HCT116 (cell line): ENCODE results near the gene FAM76B. TPM values are rescaled to one million over a fixed set of nuclear protein-coding genes. Genes with fewer than 3 reads are reported as not detected.

ENCODE experiments used
- ATAC-seq: fragments of 200-7000 bp; cut with Tn5 transposase; 2 replicates; pipeline ENCODE4 v1.9.1; 2020; ENCODE audit warnings: mild to moderate bottlenecking, moderate library complexity
- BruUV-seq: library from RNA; stranded (reverse); fragments of 400-500 nt; replicated peaks from 2 replicates; lab custom pipeline; 2021; lab: Mats Ljungman, UMichigan
- CTCF ChIA-PET: fragments of 300-600 bp; sonication (Branson Sonifier 250); formaldehyde crosslinking; loops from one replicate; lab custom pipeline; 2021; ENCODE audit warnings: antibody characterized with exemption; lab: Charles Lee
- POLR2A ChIA-PET: fragments of 300-600, 350-600 bp; sonication (Branson Sonifier 250); formaldehyde crosslinking; loops from one replicate; lab custom pipeline; 2021; ENCODE audit warnings: antibody characterized with exemption; lab: Charles Lee
- RAD21 ChIA-PET, 2 experiments: fragments of 300-600 bp; sonication (Branson Sonifier 250); formaldehyde crosslinking; loops; one replicate each; lab custom pipeline; 2023; ENCODE audit warnings: low total read pairs in 2 of 2; ENCODE audit not compliant: uncharacterized antibody in 2 of 2, unreplicated experiment in 2 of 2, low non-redundant PET in 1 of 2; lab: Charles Lee
- DNase-seq: peaks from one replicate; pipeline ENCODE4 v3.0.0-alpha.2; 2010; ENCODE audit warnings: low read depth, low spot score
- H2AFZ ChIP-seq: fragments of 200-600 bp; shearing (Covaris generic), sonication (generic); 2 replicates; pipeline ENCODE4 v1.6.1; 2017; ENCODE audit warnings: low read depth, mixed run types, mixed read lengths, antibody characterized with exemption, low read length; ENCODE audit not compliant: poor library complexity, severe bottlenecking
- H3K27ac ChIP-seq: 2 replicates; pipeline ENCODE4 v1.5.1; 2012; ENCODE audit warnings: low read depth, low read length
- H3K27me3 ChIP-seq: fragments of 200-600 bp; sonication (generic); 2 replicates; pipeline ENCODE4 v1.6.1; 2016; ENCODE audit warnings: mixed run types, low read length, mixed read lengths; ENCODE audit not compliant: insufficient read depth
- H3K36me3 ChIP-seq, 2 experiments: fragments of 200-500 bp in 1 of 2; fragments of 200-600 bp in 1 of 2; sonication (Bioruptor generic) in 1 of 2; sonication (generic) in 1 of 2; 2 replicates each; pipeline versions ENCODE4 v1.5.1 to v1.6.1; 2014 to 2016; ENCODE audit warnings: low read length in 2 of 2, inconsistent platforms in 1 of 2, mixed read lengths in 1 of 2, mixed run types in 1 of 2; ENCODE audit not compliant: insufficient read depth in 2 of 2, control insufficient read depth in 1 of 2
- H3K4me1 ChIP-seq, 2 experiments: fragments of 200-600 bp in 1 of 2; sonication (generic) in 1 of 2; 2 replicates each; pipeline versions ENCODE4 v1.5.1 to v1.6.1; 2012 to 2017; ENCODE audit warnings: low read length in 2 of 2, inconsistent platforms in 1 of 2, mild to moderate bottlenecking in 1 of 2, mixed read lengths in 1 of 2, mixed run types in 1 of 2, moderate library complexity in 1 of 2; ENCODE audit not compliant: insufficient read depth in 2 of 2, control insufficient read depth in 1 of 2
- H3K4me2 ChIP-seq: fragments of 200-600 bp; sonication (generic); 2 replicates; pipeline ENCODE4 v1.6.1; 2017; ENCODE audit warnings: mixed run types, low read length, mixed read lengths
- H3K4me3 ChIP-seq, 2 experiments: fragments of 200-600 bp in 1 of 2; sonication (generic) in 1 of 2; replicated peaks in 1 of 2; 2 replicates each; pipeline ENCODE4 v1.5.1; 2011 to 2016; ENCODE audit warnings: low read length in 2 of 2, control low read depth in 1 of 2, low read depth in 1 of 2, mild to moderate bottlenecking in 1 of 2, mixed read lengths in 1 of 2, mixed run types in 1 of 2
- H3K79me2 ChIP-seq: fragments of 200-600 bp; sonication (generic); 2 replicates; pipeline ENCODE4 v1.6.1; 2017; ENCODE audit warnings: mild to moderate bottlenecking, mixed run types, low read length, moderate library complexity, mixed read lengths; ENCODE audit not compliant: insufficient read depth
- H3K9ac ChIP-seq: fragments of 200-600 bp; sonication (generic); 2 replicates; pipeline ENCODE4 v1.6.1; 2016; ENCODE audit warnings: low read length, mixed read lengths
- H3K9me2 ChIP-seq: fragments of 200-600 bp; sonication (generic), shearing (Covaris generic); 2 replicates; pipeline ENCODE4 v1.6.1; 2017; ENCODE audit warnings: mixed run types, mild to moderate bottlenecking, moderate library complexity; ENCODE audit not compliant: insufficient read depth
- H3K9me3 ChIP-seq, 2 experiments: fragments of 200-500 bp in 1 of 2; fragments of 200-600 bp in 1 of 2; sonication (Bioruptor generic) in 1 of 2; sonication (generic) in 1 of 2; 2 replicates each; pipeline ENCODE4 v1.6.1; 2014 to 2017; ENCODE audit warnings: low read length in 2 of 2, mixed read lengths in 2 of 2, inconsistent platforms in 1 of 2, low read depth in 1 of 2, mild to moderate bottlenecking in 1 of 2, mixed run types in 1 of 2, moderate library complexity in 1 of 2; ENCODE audit not compliant: control insufficient read depth in 1 of 2, insufficient read depth in 1 of 2
- H4K20me1 ChIP-seq: fragments of 200-600 bp; sonication (generic), shearing (Covaris generic); 2 replicates; pipeline ENCODE4 v1.6.1; 2017; ENCODE audit warnings: mixed run types, mild to moderate bottlenecking, moderate library complexity; ENCODE audit not compliant: insufficient read depth
- CEBPB ChIP-seq: IDR thresholded peaks from 2 replicates; pipeline ENCODE4 v1.6.1; 2012; ENCODE audit warnings: low read depth
- EZH2phosphoT487 ChIP-seq: fragments of 200-600 bp; IDR thresholded peaks from 2 replicates; pipeline ENCODE4 v1.6.1; 2018; ENCODE audit warnings: antibody characterized with exemption, borderline replicate concordance
- JUND ChIP-seq: IDR thresholded peaks from 2 replicates; pipeline ENCODE4 v1.6.1; 2012
- POLR2A ChIP-seq: IDR thresholded peaks from 2 replicates; pipeline ENCODE4 v1.7.0; 2011; ENCODE audit warnings: borderline replicate concordance; ENCODE audit not compliant: insufficient read depth, insufficient read length; ENCODE audit errors: extremely low read depth
- POLR2AphosphoS5 ChIP-seq: IDR thresholded peaks from 2 replicates; pipeline ENCODE4 v1.6.1; 2011; ENCODE audit warnings: mild to moderate bottlenecking, low read depth, low read length, moderate library complexity
- RAD21 ChIP-seq: IDR thresholded peaks from 2 replicates; pipeline ENCODE4 v1.6.1; 2012; ENCODE audit warnings: low read depth, mild to moderate bottlenecking
- SIN3A ChIP-seq: IDR thresholded peaks from 2 replicates; pipeline ENCODE4 v1.6.1; 2012; ENCODE audit warnings: low read depth
- SP1 ChIP-seq: IDR thresholded peaks from 2 replicates; pipeline ENCODE4 v1.6.1; 2012; ENCODE audit warnings: low read depth
- SRF ChIP-seq: IDR thresholded peaks from 2 replicates; pipeline ENCODE4 v1.6.1; 2012; ENCODE audit warnings: low read depth
- YY1 ChIP-seq: IDR thresholded peaks from 2 replicates; pipeline ENCODE4 v1.6.1; 2011; ENCODE audit warnings: low read length, low read depth, moderate library complexity, mild to moderate bottlenecking; ENCODE audit not compliant: insufficient replicate concordance; ENCODE audit errors: extremely low read depth
- ZFX ChIP-seq: fragments of 450-650 bp; IDR thresholded peaks from 2 replicates; pipeline ENCODE4 v1.6.1; 2017
- ZNF274 ChIP-seq: fragments of 200-500 bp; sonication (Bioruptor generic); IDR thresholded peaks from 2 replicates; pipeline ENCODE4 v1.6.1; 2014; ENCODE audit warnings: mild to moderate bottlenecking, low read depth, low read length, inconsistent platforms
- intact Hi-C: fragments of 100-400 bp; cut with micrococcal nuclease; formaldehyde crosslinking; loops from 2 replicates; pipeline ENCODE4 v1.10.0; 2022
- total RNA-seq: library from RNA; stranded (reverse); gene quantifications from one replicate; pipeline ENCODE4 v1.2.1, GENCODE V29; 2021; ENCODE audit not compliant: unreplicated experiment
- TF ChIP-seq, protein P1 (sequence below), 3 experiments: fragments of 200-600 bp in 1 of 3; sonication (generic) in 1 of 3; IDR thresholded peaks in 2 of 3; conservative IDR thresholded peaks in 1 of 3; 2 replicates each; pipeline ENCODE4 v1.5.1; 2012 to 2017; ENCODE audit warnings: low read depth in 2 of 3, low read length in 2 of 3, antibody characterized with exemption in 1 of 3, borderline replicate concordance in 1 of 3, control low read depth in 1 of 3, mild to moderate bottlenecking in 1 of 3, mixed read lengths in 1 of 3, mixed run types in 1 of 3, moderate library complexity in 1 of 3; ENCODE audit not compliant: insufficient read depth in 1 of 3

The FAM76B gene
- total RNA-seq, 1 experiment from 2014 or later: 27.5 TPM

DNA sequence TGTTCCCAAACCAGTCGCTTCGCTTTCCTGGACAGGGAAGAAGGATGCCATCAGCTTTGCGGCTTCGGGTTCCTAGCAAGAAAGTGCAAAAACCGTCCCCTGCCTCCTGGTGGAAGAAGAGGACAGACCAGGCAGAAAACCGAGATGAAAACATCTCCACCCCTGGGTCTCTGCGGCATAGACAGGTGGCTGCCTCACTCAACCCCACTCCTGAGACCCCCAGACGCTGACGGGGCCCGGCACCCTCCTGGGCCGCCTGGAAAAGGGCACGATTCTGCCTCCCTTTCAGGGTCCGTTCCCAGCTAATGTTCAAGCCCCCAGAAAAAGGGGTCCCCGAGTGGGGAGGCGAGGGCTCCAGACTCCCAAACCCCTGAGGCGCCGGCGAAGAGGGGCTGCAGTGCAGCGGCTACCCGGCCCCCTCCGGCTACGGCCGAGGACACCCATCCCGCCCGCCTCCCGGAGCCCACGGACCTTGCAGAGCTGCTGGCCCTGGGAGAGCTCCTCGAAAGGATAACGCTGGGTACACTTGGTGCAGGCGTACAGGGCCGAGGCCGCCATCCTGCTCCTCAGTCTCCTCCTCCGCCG, 569 bp downstream of the FAM76B start:
- Histone ChIP-seq H3K9ac (peak overlapping the region; percentile 81), H3K36me3 (peaks cover 21 to 22% of the 10 kb centered on the region in 2 experiments; a peak in 3 of 4 replicates), H2AFZ (no peak overlapping the region), H3K4me2 (peak overlapping the region; percentile 92), H3K79me2 (peaks cover 51% of the 10 kb centered on the region), H3K9me3 (no peaks in the 10 kb centered on the region), H3K27me3 (no peaks in the 10 kb centered on the region), H3K9me2 (no peaks in the 10 kb centered on the region), H3K27ac (peak overlapping the region; percentile 77), H3K4me1 (peaks cover 9 to 18% of the 10 kb centered on the region in 2 experiments; a peak in 3 of 4 replicates), H3K4me3 (peak overlapping the region; percentile 76 to 87), H4K20me1 (no peaks in the 10 kb centered on the region)
- ChIA-PET POLR2A (interaction anchor here (0.6 to 1.3 kb wide), 4 partner anchors 26 to 722 kb away, joined by 3 to 4 read pairs (median 3); partner anchors contain the start of gene SRSF8), CTCF (interaction anchor here (0.8 to 1.7 kb wide), 6 partner anchors 47 to 1893 kb away, joined by 3 to 5 read pairs (median 4); no protein-coding TSS in a partner anchor), RAD21 (interaction anchor here in 1 of 2 experiments (1.0 kb wide), 1 partner anchor 83 kb away, joined by 3 read pairs; no protein-coding TSS in a partner anchor)
- BruUV-seq: no TSS peak
- intact Hi-C loops: loop anchor here (1.0 to 10.0 kb wide), 3 partner anchors 638 to 824 kb away; partner anchors contain the start of gene SRSF8
- TF ChIP-seq, protein P1, sequence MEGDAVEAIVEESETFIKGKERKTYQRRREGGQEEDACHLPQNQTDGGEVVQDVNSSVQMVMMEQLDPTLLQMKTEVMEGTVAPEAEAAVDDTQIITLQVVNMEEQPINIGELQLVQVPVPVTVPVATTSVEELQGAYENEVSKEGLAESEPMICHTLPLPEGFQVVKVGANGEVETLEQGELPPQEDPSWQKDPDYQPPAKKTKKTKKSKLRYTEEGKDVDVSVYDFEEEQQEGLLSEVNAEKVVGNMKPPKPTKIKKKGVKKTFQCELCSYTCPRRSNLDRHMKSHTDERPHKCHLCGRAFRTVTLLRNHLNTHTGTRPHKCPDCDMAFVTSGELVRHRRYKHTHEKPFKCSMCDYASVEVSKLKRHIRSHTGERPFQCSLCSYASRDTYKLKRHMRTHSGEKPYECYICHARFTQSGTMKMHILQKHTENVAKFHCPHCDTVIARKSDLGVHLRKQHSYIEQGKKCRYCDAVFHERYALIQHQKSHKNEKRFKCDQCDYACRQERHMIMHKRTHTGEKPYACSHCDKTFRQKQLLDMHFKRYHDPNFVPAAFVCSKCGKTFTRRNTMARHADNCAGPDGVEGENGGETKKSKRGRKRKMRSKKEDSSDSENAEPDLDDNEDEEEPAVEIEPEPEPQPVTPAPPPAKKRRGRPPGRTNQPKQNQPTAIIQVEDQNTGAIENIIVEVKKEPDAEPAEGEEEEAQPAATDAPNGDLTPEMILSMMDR (IDR thresholded peaks at IDR 0.05 in 2 of 3, conservative IDR thresholded peaks at IDR 0.05 in 1 of 3; ENCODE audit: borderline replicate concordance in 1 of 3, insufficient read depth in 1 of 3, low read depth in 2 of 3, low read length in 2 of 3): peak in 1 of 3 experiments; percentile 24; a peak in 1 of 6 replicates
- TF ChIP-seq POLR2A: peak; percentile 15
- no peak for TF ChIP-seq YY1
- ATAC-seq (no peak; the same call in 1 of the 2 replicates), DNase-seq (no peak)

DNA sequence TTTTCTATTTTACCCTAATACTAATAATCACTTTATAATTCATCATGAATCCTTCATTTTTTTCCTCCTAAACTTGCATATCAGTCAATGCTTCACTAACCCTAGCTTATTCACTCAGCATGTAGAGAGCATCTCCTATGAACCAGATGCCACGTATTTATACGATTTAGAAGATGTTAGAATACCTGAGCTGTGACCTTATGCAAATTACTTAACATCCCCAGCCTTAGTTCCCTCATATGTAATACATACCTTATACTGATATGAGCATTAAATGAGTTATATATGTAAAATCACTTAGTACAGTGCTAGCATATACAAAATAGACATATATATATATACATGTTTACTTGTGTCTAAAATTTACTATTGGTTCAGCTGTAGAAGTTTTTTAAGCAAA, 9.0 kb downstream of the FAM76B start:
- Histone ChIP-seq H3K27me3 (no peaks in the 10 kb centered on the region), H3K36me3 (peaks cover 35 to 48% of the 10 kb centered on the region in 2 experiments), H3K9ac (no peak overlapping the region), H3K4me3 (no peak overlapping the region), H3K9me2 (no peaks in the 10 kb centered on the region), H3K27ac (no peak overlapping the region), H3K4me1 (no peaks in the 10 kb centered on the region), H3K79me2 (peaks cover 5% of the 10 kb centered on the region; the same call in 1 of the 2 replicates), H3K9me3 (no peaks in the 10 kb centered on the region), H3K4me2 (no peak overlapping the region), H4K20me1 (no peaks in the 10 kb centered on the region), H2AFZ (no peak overlapping the region)
- ATAC-seq (no peak), DNase-seq (no peak)
- RAD21 ChIA-PET: no interaction called here
- intact Hi-C loops: loop anchor here (10.0 kb wide), 1 partner anchor 816 kb away; no protein-coding TSS in a partner anchor
- CTCF ChIA-PET: interaction anchor here (0.6 kb wide), 1 partner anchor 237 kb away, joined by 6 read pairs; no protein-coding TSS in a partner anchor
- POLR2A ChIA-PET: no interaction called here
- no TSS peak for BruUV-seq
- no peak for TF ChIP-seq SP1
- TF ChIP-seq ZNF274: no peak
- TF ChIP-seq CEBPB: no peak
- no peak for TF ChIP-seq ZFX
- no peak for TF ChIP-seq SIN3A
- no peak for TF ChIP-seq JUND
- no peak for TF ChIP-seq POLR2AphosphoS5
- no peak for TF ChIP-seq EZH2phosphoT487
- TF ChIP-seq, protein P1 (IDR thresholded peaks at IDR 0.05 in 2 of 3, conservative IDR thresholded peaks at IDR 0.05 in 1 of 3; ENCODE audit: borderline replicate concordance in 1 of 3, insufficient read depth in 1 of 3, low read depth in 2 of 3, low read length in 2 of 3): no peak
- TF ChIP-seq RAD21: no peak
- no peak for TF ChIP-seq SRF
